ENCODE data around the gene IL1RL2.

IL1RL2 gene

GRCh38 chr2:102238778-102239177 lies 52.0 kb downstream of the IL1RL2 start:
- no peaks in the 10 kb centered on the region for H4K20me1 ChIP-seq
- peak overlapping the region in 1 of 11 experiments; percentile 14; a peak in 1 of 22 replicates for H3K9ac ChIP-seq
- no peak for TF ChIP-seq Cebpa-rat (IDR thresholded peaks at IDR 0.05)
- no peaks in the 10 kb centered on the region for H3K36me3 ChIP-seq
- peak overlapping the region; percentile 64 to 86 (median 83) for H3K4me2 ChIP-seq
- peak overlapping the region in 8 of 11 experiments; percentile 12 to 42 (median 25); a peak in 8 of 22 replicates for H3K27ac ChIP-seq
- H3K4me1 ChIP-seq: peaks cover 40 to 56% (median 46%) of the 10 kb centered on the region in 10 experiments
- no peaks in the 10 kb centered on the region; a peak in 1 of 22 replicates for H3K9me3 ChIP-seq (replicated peaks in 1 of 11)
- 0 out of 20 replicates have a peak overlapping the region, but pooled peaks of 1 of the 10 experiments have one; percentile 5 for H3K4me3 ChIP-seq
- H3K27me3 ChIP-seq: no peaks in the 10 kb centered on the region

- H3K4me1 ChIP-seq: peaks cover 40 to 56% (median 46%) of the 10 kb centered on the region in 10 experiments
Observed at GRCh38 chr2:102239344-102239743, 52.5 kb downstream of the IL1RL2 start.

GRCh38 chr2:102240640-102241370 lies 54.0 kb downstream of the IL1RL2 start:
- H3K4me1 ChIP-seq: peaks cover 40 to 52% (median 46%) of the 10 kb centered on the region in 10 experiments
- TF ChIP-seq Cebpa-rat (IDR thresholded peaks at IDR 0.05): no peak
- H3K9ac ChIP-seq: peak overlapping the region; percentile 14 to 68 (median 45); a peak in 16 of 22 replicates
- no peaks in the 10 kb centered on the region for H3K36me3 ChIP-seq
- H4K20me1 ChIP-seq: no peaks in the 10 kb centered on the region
- peak overlapping the region; percentile 45 to 83 (median 67) for H3K27ac ChIP-seq
- H3K4me2 ChIP-seq: peak overlapping the region; percentile 64 to 85 (median 80)
- H3K27me3 ChIP-seq: no peaks in the 10 kb centered on the region
- no peaks in the 10 kb centered on the region for H3K9me3 ChIP-seq (replicated peaks in 1 of 11)
- H3K4me3 ChIP-seq: peak overlapping the region in 5 of 10 experiments; percentile 8 to 43 (median 21); a peak in 5 of 20 replicates

More at GRCh38 chr2:102239344-102239743, 52.5 kb downstream of the IL1RL2 start:
- no peak overlapping the region for H3K9ac ChIP-seq
- H4K20me1 ChIP-seq: no peaks in the 10 kb centered on the region
- H3K27me3 ChIP-seq: no peaks in the 10 kb centered on the region
- no peak overlapping the region for H3K4me3 ChIP-seq
- no peaks in the 10 kb centered on the region for H3K36me3 ChIP-seq
- no peak for TF ChIP-seq Cebpa-rat (IDR thresholded peaks at IDR 0.05)
- H3K9me3 ChIP-seq (replicated peaks in 1 of 11): no peaks in the 10 kb centered on the region
- H3K4me2 ChIP-seq: peak overlapping the region; percentile 64 to 86 (median 83)
- peak overlapping the region in 5 of 11 experiments; percentile 6 to 42 (median 7); a peak in 4 of 22 replicates for H3K27ac ChIP-seq

- Histone ChIP-seq H3K9ac (peak overlapping the region in 2 of 11 experiments; percentile 33 to 60; a peak in 2 of 22 replicates), H3K27me3 (no peaks in the 10 kb centered on the region), H3K4me3 (no peak overlapping the region), H3K4me1 (peaks cover 40 to 52% (median 46%) of the 10 kb centered on the region in 10 experiments), H3K36me3 (no peaks in the 10 kb centered on the region), H3K27ac (peak overlapping the region in 3 of 11 experiments; percentile 23 to 49 (median 24); a peak in 3 of 22 replicates), H3K4me2 (peak overlapping the region in 9 of 11 experiments; percentile 25 to 85 (median 78); a peak in 15 of 22 replicates), H3K9me3 (replicated peaks in 1 of 11) (no peaks in the 10 kb centered on the region), H4K20me1 (no peaks in the 10 kb centered on the region)
- no peak for TF ChIP-seq Cebpa-rat (IDR thresholded peaks at IDR 0.05)
Observed at GRCh38 chr2:102241616-102242305, 54.9 kb downstream of the IL1RL2 start.

GRCh38 chr2:102245266-102246151 lies 58.7 kb downstream of the IL1RL2 start:
- H3K27ac ChIP-seq: no peak overlapping the region
- peaks cover 0 to 8% (median 6%) of the 10 kb centered on the region in 11 experiments; a peak in 8 of 22 replicates for H3K9me3 ChIP-seq (replicated peaks in 1 of 11)
- peaks cover 9 to 17% (median 13%) of the 10 kb centered on the region in 10 experiments for H3K4me1 ChIP-seq
- no peak overlapping the region for H3K9ac ChIP-seq
- TF ChIP-seq Cebpa-rat (IDR thresholded peaks at IDR 0.05): no peak
- H3K4me3 ChIP-seq: no peak overlapping the region
- H3K36me3 ChIP-seq: no peaks in the 10 kb centered on the region
- H4K20me1 ChIP-seq: no peaks in the 10 kb centered on the region
- peaks cover 0 to 8% (median 6%) of the 10 kb centered on the region in 11 experiments; a peak in 9 of 22 replicates for H3K27me3 ChIP-seq
- no peak overlapping the region for H3K4me2 ChIP-seq

GRCh38 chr2:102250278-102250821 lies 63.5 kb downstream of the IL1RL2 start:
- no peaks in the 10 kb centered on the region for H4K20me1 ChIP-seq
- peaks cover 0 to 5% (median 0%) of the 10 kb centered on the region in 10 experiments; a peak in 2 of 20 replicates for H3K4me1 ChIP-seq
- no peak overlapping the region for H3K4me3 ChIP-seq
- H3K27me3 ChIP-seq: peaks cover 13 to 29% (median 23%) of the 10 kb centered on the region in 11 experiments
- H3K4me2 ChIP-seq: no peak overlapping the region
- H3K36me3 ChIP-seq: no peaks in the 10 kb centered on the region
- peaks cover 8 to 24% (median 18%) of the 10 kb centered on the region in 11 experiments; a peak in 18 of 22 replicates for H3K9me3 ChIP-seq (replicated peaks in 1 of 11)
- H3K27ac ChIP-seq: no peak overlapping the region
- TF ChIP-seq Cebpa-rat (IDR thresholded peaks at IDR 0.05): no peak
- H3K9ac ChIP-seq: no peak overlapping the region

- peak overlapping the region; percentile 38 to 63 (median 47); a peak in 19 of 20 replicates for H3K4me3 ChIP-seq
- H4K20me1 ChIP-seq: no peaks in the 10 kb centered on the region
- H3K4me2 ChIP-seq: peak overlapping the region; percentile 61 to 83 (median 70)
- peaks cover 13 to 29% (median 23%) of the 10 kb centered on the region in 11 experiments for H3K27me3 ChIP-seq
- H3K9ac ChIP-seq: peak overlapping the region in 3 of 11 experiments; percentile 18 to 33 (median 25); a peak in 5 of 22 replicates
- H3K4me1 ChIP-seq: peaks cover 0 to 5% (median 0%) of the 10 kb centered on the region in 10 experiments; a peak in 2 of 20 replicates
- no peaks in the 10 kb centered on the region for H3K36me3 ChIP-seq
- H3K9me3 ChIP-seq (replicated peaks in 1 of 11): peaks cover 8 to 24% (median 18%) of the 10 kb centered on the region in 11 experiments; a peak in 18 of 22 replicates
- no peak for TF ChIP-seq Cebpa-rat (IDR thresholded peaks at IDR 0.05)
- no peak overlapping the region for H3K27ac ChIP-seq
Observed at GRCh38 chr2:102251042-102251848, 64.4 kb downstream of the IL1RL2 start.
